HG02943 (cell line): ENCODE data around the gene SGK1.

Experiments used
- ATAC-seq: cut with Tn5 transposase; IDR thresholded peaks from one replicate; pipeline ENCODE4 v1.9.1; 2021; ENCODE audit warnings: mild to moderate bottlenecking, low read depth, moderate library complexity; ENCODE audit not compliant: unreplicated experiment

SGK1 gene

GRCh38 chr6:134317471-134318131, at the start of gene SGK1:
Gene SGK1, minus strand, starts transcription at chr6:134318112. Its CDS starts 652 bp downstream, at chr6:134317460.
- no peak for ATAC-seq

- no peak for ATAC-seq
Observed at GRCh38 chr6:134363323-134364039, 45.6 kb upstream of the SGK1 start.

GRCh38 chr6:134361011-134361410, 43.1 kb upstream of the SGK1 start:
- no peak for ATAC-seq

- no peak for ATAC-seq
Observed at GRCh38 chr6:134359302-134359701, 41.4 kb upstream of the SGK1 start.

GRCh38 chr6:134358320-134358719, 40.4 kb upstream of the SGK1 start:
- ATAC-seq, result no peak

GRCh38 chr6:134357022-134357487, 39.1 kb upstream of the SGK1 start:
- ATAC-seq, result no peak

- ATAC-seq, result no peak
Observed at GRCh38 chr6:134356405-134356804, 38.5 kb upstream of the SGK1 start.

GRCh38 chr6:134352786-134353480, 35.0 kb upstream of the SGK1 start:
- ATAC-seq, result no peak

- ATAC-seq, result no peak
Observed at GRCh38 chr6:134351615-134352474, 33.9 kb upstream of the SGK1 start.

- no peak for ATAC-seq
Observed at GRCh38 chr6:134347885-134348805, 30.2 kb upstream of the SGK1 start.

GRCh38 chr6:134346932-134347545, 29.1 kb upstream of the SGK1 start:
- ATAC-seq, result no peak

- ATAC-seq, result no peak
Observed at GRCh38 chr6:134345789-134346188, 27.9 kb upstream of the SGK1 start.

GRCh38 chr6:134343066-134343465, 25.2 kb upstream of the SGK1 start:
- ATAC-seq, result no peak

GRCh38 chr6:134341999-134342567, 24.2 kb upstream of the SGK1 start:
- no peak for ATAC-seq

- no peak for ATAC-seq
Observed at GRCh38 chr6:134340179-134340975, 22.5 kb upstream of the SGK1 start.

GRCh38 chr6:134339216-134339615, 21.3 kb upstream of the SGK1 start:
- no peak for ATAC-seq

GRCh38 chr6:134331256-134331655, 13.3 kb upstream of the SGK1 start:
- no peak for ATAC-seq

- no peak for ATAC-seq
Observed at GRCh38 chr6:134330555-134330954, 12.6 kb upstream of the SGK1 start.
